GM12878 (cell line): ENCODE measurements around the gene PCNX4. TPM values are rescaled to one million over a fixed set of nuclear protein-coding genes. Genes with fewer than 3 reads are reported as not detected.
A peak's percentile ranks its signal among the peaks of the same experiment; 100 is the strongest.

Source experiments
- ATAC-seq: fragments of 200-7000 bp; cut with Tn5 transposase; 3 replicates; pipeline ENCODE4 v1.9.1; 2020; ENCODE audit warnings: mild to moderate bottlenecking, moderate library complexity
- BruUV-seq: library from RNA; stranded (reverse); fragments of 400-500 nt; replicated peaks from 2 replicates; lab custom pipeline; 2021; lab: Mats Ljungman, UMichigan
- CTCF ChIA-PET: fragments of 300-600 bp; sonication (Branson Sonifier 250); formaldehyde crosslinking; extraction: SDS; loops from one replicate; lab custom pipeline; 2021; ENCODE audit warnings: inconsistent platforms; lab: Yijun Ruan, JAX
- POLR2A ChIA-PET: fragments of 350-600 bp; formaldehyde crosslinking; extraction: SDS; loops from one replicate; lab custom pipeline; 2021; ENCODE audit warnings: inconsistent platforms; lab: Charles Lee
- RAD21 ChIA-PET: fragments of 300-600 bp; sonication (Branson Sonifier 250); formaldehyde crosslinking; loops from one replicate; lab custom pipeline; 2023; ENCODE audit warnings: antibody characterized with exemption; ENCODE audit not compliant: unreplicated experiment; lab: Charles Lee
- SMC1A ChIA-PET: fragments of 300-600 bp; sonication (Branson Sonifier 250); formaldehyde crosslinking; loops from one replicate; lab custom pipeline; 2023; ENCODE audit not compliant: unreplicated experiment, uncharacterized antibody; lab: Charles Lee
- DNase-seq: peaks from one replicate; pipeline ENCODE4 v3.0.0-alpha.2; 2011; ENCODE audit warnings: low read depth, low spot score
- FAIRE-seq: peaks from 3 replicates; lab custom pipeline; 2011; peaks lifted over from hg19 to GRCh38; lab: Jason Lieb, UNC
- H2AFZ ChIP-seq: 2 replicates; pipeline ENCODE4 v1.6.0; 2011; ENCODE audit warnings: low read depth, low read length, control low read depth; ENCODE audit not compliant: control insufficient read depth
- H3K27ac ChIP-seq: 2 replicates; pipeline ENCODE4 v1.5.1; 2011; ENCODE audit warnings: control low read depth; ENCODE audit not compliant: control insufficient read depth, insufficient read depth
- H3K27me3 ChIP-seq, 2 experiments: replicated peaks in 1 of 2; 2 replicates each; pipeline versions ENCODE4 v1.6.0 to v1.6.1; 2011; ENCODE audit warnings: low read length in 1 of 2; ENCODE audit not compliant: control insufficient read depth in 2 of 2, insufficient read depth in 2 of 2
- H3K36me3 ChIP-seq, 2 experiments: 2 replicates each; pipeline ENCODE4 v1.5.1; 2011; ENCODE audit warnings: low read length in 1 of 2; ENCODE audit not compliant: control insufficient read depth in 2 of 2, insufficient read depth in 2 of 2
- H3K4me1 ChIP-seq: 2 replicates; pipeline ENCODE4 v1.6.1; 2011; ENCODE audit warnings: mild to moderate bottlenecking, low read length, moderate library complexity, mixed read lengths; ENCODE audit not compliant: control insufficient read depth, insufficient read depth
- H3K4me2 ChIP-seq: 2 replicates; pipeline ENCODE4 v1.6.0; 2011; ENCODE audit warnings: control low read depth; ENCODE audit not compliant: control insufficient read depth, insufficient read depth
- H3K4me3 ChIP-seq: fragments of 200-600 bp; sonication (generic); 2 replicates; pipeline ENCODE4 v1.5.1; 2016
- H3K79me2 ChIP-seq: 2 replicates; pipeline ENCODE4 v1.6.0; 2011; ENCODE audit warnings: low read length; ENCODE audit not compliant: control insufficient read depth, insufficient read depth
- H3K9ac ChIP-seq: 2 replicates; pipeline ENCODE4 v1.8.0; 2011; ENCODE audit warnings: low read length, control low read depth, mixed read lengths; ENCODE audit not compliant: control insufficient read depth, insufficient read depth
- H3K9me3 ChIP-seq: replicated peaks from 3 replicates; pipeline ENCODE4 v1.5.1; 2011; ENCODE audit warnings: mild to moderate bottlenecking, low read length; ENCODE audit not compliant: control insufficient read depth, insufficient read depth
- H4K20me1 ChIP-seq: 2 replicates; pipeline ENCODE4 v1.6.0; 2011; ENCODE audit not compliant: control insufficient read depth, insufficient read depth
- HDGF ChIP-seq: fragments of 450-650 bp; IDR thresholded peaks from 2 replicates; pipeline ENCODE4 v1.6.1; 2016; ENCODE audit warnings: antibody characterized with exemption
- KAT2A ChIP-seq: conservative IDR thresholded peaks from 2 replicates; pipeline ENCODE4 v1.6.1; 2011; ENCODE audit warnings: low read depth, low read length; ENCODE audit not compliant: control insufficient read depth
- MEF2B ChIP-seq: fragments of 450-650 bp; IDR thresholded peaks from 2 replicates; pipeline ENCODE4 v1.6.1; 2018; ENCODE audit warnings: mild to moderate bottlenecking, moderate library complexity; ENCODE audit not compliant: partially characterized antibody, poor library complexity, severe bottlenecking
- MXI1 ChIP-seq: fragments of 150-350 bp; IDR thresholded peaks from 2 replicates; pipeline ENCODE4 v1.6.1; 2011; ENCODE audit warnings: low read depth, mild to moderate bottlenecking, inconsistent platforms, low read length, improper control_type of control experiment
- NFXL1 ChIP-seq: fragments of 450-650 bp; IDR thresholded peaks from 2 replicates; pipeline ENCODE4 v1.6.1; 2017; ENCODE audit warnings: antibody characterized with exemption, mild to moderate bottlenecking, borderline replicate concordance
- RUNX3 ChIP-seq: IDR thresholded peaks from 2 replicates; pipeline ENCODE4 v1.6.1; 2012; ENCODE audit warnings: low read length, inconsistent platforms
- SIN3A ChIP-seq: IDR thresholded peaks from 2 replicates; pipeline ENCODE4 v1.6.1; 2012; ENCODE audit warnings: low read depth, low read length, improper control_type of control experiment
- STAT1 ChIP-seq: fragments of 450-650 bp; conservative IDR thresholded peaks from 2 replicates; pipeline ENCODE4 v1.6.1; 2014; ENCODE audit warnings: antibody characterized with exemption, mild to moderate bottlenecking
- TARDBP ChIP-seq: IDR thresholded peaks from 2 replicates; pipeline ENCODE4 v1.6.1; 2016; ENCODE audit warnings: borderline replicate concordance
- WGBS: methylation state at CpG from one replicate; pipeline ENCODE4 v1.1.6; 2016; ENCODE audit warnings: low lambda C conversion rate; ENCODE audit not compliant: insufficient replicate concordance, insufficient coverage; ENCODE audit errors: missing lambda C conversion rate; 5-methylcytosine and 5-hydroxymethylcytosine counted together
- in situ Hi-C: fragments of 300-500 bp; cut with MboI; formaldehyde crosslinking; loops from 9 replicates; pipeline ENCODE4 v1.14.3; 2018; ENCODE audit warnings: mixed read lengths
- intact Hi-C: fragments of 100-400 bp; cut with micrococcal nuclease; formaldehyde crosslinking; loops from one replicate; pipeline ENCODE4 v1.14.2; 2022; ENCODE audit not compliant: unreplicated experiment
- polyA plus RNA-seq, 11 experiments: library from polyadenylated mRNA; depleted of rRNA in 4 of 11; unstranded in 6 of 11; stranded (reverse) in 5 of 11; fragments of >200 nt; fragmentation: Nextera tagmentation in 4 of 11; fragmentation: Illumina TruSeq in 1 of 11; extraction: Ambion mirVana in 4 of 11; extraction: Trizol in 1 of 11; gene quantifications; 1 replicate in 1 of 11; 2 replicates in 10 of 11; pipeline versions ENCODE4 v1.2.1 to v1.2.3, GENCODE V29; 2011 to 2016; ENCODE audit warnings: inconsistent platforms in 2 of 11, missing spikeins in 2 of 11, low read depth in 1 of 11
- total RNA-seq, 4 experiments: library from RNA; depleted of rRNA in 3 of 4; stranded (reverse); fragments of >200 nt in 3 of 4; fragmentation: Illumina TruSeq in 1 of 4; extraction: Trizol in 1 of 4; gene quantifications; 2 replicates each; pipeline versions ENCODE4 v1.2.1 to v1.2.3, GENCODE V29; 2013 to 2021
- TF ChIP-seq, protein P1 (sequence below): fragments of 450-650 bp; IDR thresholded peaks from 2 replicates; pipeline ENCODE4 v1.6.1; 2017; ENCODE audit warnings: mild to moderate bottlenecking, moderate library complexity
- TF ChIP-seq, protein P2 (sequence below): fragments of 450-650 bp; IDR thresholded peaks from 2 replicates; pipeline ENCODE4 v1.6.1; 2017; ENCODE audit warnings: borderline replicate concordance
- TF ChIP-seq, protein P3 (sequence below): fragments of 450-650 bp; IDR thresholded peaks from 2 replicates; pipeline ENCODE4 v1.6.1; 2016; ENCODE audit warnings: mild to moderate bottlenecking
- TF ChIP-seq, protein P4 (sequence below): IDR thresholded peaks from 2 replicates; pipeline ENCODE4 v1.6.1; 2011; ENCODE audit warnings: low read depth, low read length, improper control_type of control experiment, borderline replicate concordance

PCNX4 gene
- total and polyA plus RNA-seq, 10 of the 15 experiments (the other 5 are each of a cell fraction or from before 2014, with no cell fraction given): 13.8 to 56.6 (median 39.4) TPM

DNA sequence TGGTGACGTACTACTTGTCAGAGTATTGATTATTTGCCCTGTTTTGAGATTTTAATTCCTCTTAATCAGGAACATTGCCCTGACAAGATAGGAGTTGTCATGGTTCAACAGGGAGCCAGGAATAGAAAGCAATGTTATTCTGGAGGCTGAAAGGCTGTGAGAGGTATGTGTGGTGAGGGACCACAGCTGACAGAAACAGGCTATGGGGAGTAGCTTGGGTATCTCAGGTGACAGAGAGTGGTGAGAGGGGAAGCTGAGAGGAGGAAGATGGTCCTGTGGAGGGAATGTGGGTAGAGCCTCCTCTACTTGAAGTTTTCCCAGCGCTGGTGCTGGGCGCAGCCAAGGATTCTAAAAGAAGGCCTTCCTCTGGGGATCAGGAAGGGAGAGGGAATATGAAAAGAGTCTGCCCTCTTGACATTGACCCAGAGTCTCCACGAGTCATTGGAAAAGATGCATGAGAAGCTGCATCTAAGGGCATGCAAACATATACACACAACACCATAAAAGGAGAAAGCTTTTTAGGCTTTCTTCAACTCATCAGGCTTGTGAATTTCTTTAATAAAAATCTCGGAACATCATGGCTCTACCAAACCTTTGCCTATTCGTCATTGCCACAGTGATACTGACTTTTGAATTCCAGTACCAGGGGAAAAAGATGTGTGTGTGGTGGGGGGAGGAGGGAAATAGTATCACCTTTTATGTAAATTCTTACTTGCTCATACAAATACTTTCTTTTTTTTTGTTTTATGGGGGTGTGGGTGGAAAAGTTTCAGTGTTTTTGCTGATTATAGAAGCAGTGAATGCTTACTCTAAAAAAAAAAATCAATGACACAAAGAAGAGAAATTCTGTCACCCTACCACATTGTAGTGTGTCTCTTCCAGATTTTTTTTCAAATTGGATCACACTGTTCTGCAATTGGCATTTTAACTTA lies 113.4 kb downstream of the PCNX4 start:
- ChIA-PET CTCF (interaction anchor here (0.6 to 5.5 kb wide), 17 partner anchors 7 to 146 kb away, joined by 3 to 42 read pairs (median 7); partner anchors contain the start of gene PPM1A), POLR2A (interaction anchor here (0.6 to 19.5 kb wide), 10 partner anchors 10 to 352 kb away, joined by 3 to 251 read pairs (median 5); partner anchors contain the start of gene PPM1A), SMC1A (interaction anchor here (0.7 to 17.6 kb wide), 16 partner anchors 9 to 241 kb away, joined by 3 to 303 read pairs (median 5); partner anchors contain the start of gene PPM1A), RAD21 (interaction anchor here (0.6 to 15.8 kb wide), 15 partner anchors 9 to 1183 kb away, joined by 3 to 446 read pairs (median 14); partner anchors contain the start of genes DHRS7 and PPM1A)
- no peaks in the 10 kb centered on the region for H3K36me3 ChIP-seq
- DNase-seq: peak; percentile 70
- 0 out of 2 replicates have a peak overlapping the region, but pooled peaks have one; percentile 4 for H3K4me3 ChIP-seq
- 2% methylated on average over 6 of the region's 6 CpGs for WGBS
- in situ Hi-C loops: no loop called here
- no peaks in the 10 kb centered on the region; the same call in 1 of the 2 replicates for H3K79me2 ChIP-seq
- peaks cover 45% of the 10 kb centered on the region for H3K4me1 ChIP-seq
- peaks cover under 1% of the 10 kb centered on the region for H3K9me3 ChIP-seq
- H3K27me3 ChIP-seq: no peaks in the 10 kb centered on the region
- peak overlapping the region; percentile 49 for H2AFZ ChIP-seq
- H3K27ac ChIP-seq: peak overlapping the region; percentile 91
- intact Hi-C loops: loop anchor here (1.0 to 5.0 kb wide), 2 partner anchors 7 to 113 kb away; partner anchors contain the start of gene PCNX4
- FAIRE-seq: peak; percentile 68
- H4K20me1 ChIP-seq: no peaks in the 10 kb centered on the region
- peak; percentile 65 for ATAC-seq
- no TSS peak for BruUV-seq
- peak overlapping the region; percentile 87 for H3K4me2 ChIP-seq
- H3K9ac ChIP-seq: peak overlapping the region; percentile 50
- TF ChIP-seq RUNX3: peak; percentile 87
- TF ChIP-seq TARDBP: no peak
- TF ChIP-seq MEF2B: peak; percentile 79
- TF ChIP-seq, protein P1, sequence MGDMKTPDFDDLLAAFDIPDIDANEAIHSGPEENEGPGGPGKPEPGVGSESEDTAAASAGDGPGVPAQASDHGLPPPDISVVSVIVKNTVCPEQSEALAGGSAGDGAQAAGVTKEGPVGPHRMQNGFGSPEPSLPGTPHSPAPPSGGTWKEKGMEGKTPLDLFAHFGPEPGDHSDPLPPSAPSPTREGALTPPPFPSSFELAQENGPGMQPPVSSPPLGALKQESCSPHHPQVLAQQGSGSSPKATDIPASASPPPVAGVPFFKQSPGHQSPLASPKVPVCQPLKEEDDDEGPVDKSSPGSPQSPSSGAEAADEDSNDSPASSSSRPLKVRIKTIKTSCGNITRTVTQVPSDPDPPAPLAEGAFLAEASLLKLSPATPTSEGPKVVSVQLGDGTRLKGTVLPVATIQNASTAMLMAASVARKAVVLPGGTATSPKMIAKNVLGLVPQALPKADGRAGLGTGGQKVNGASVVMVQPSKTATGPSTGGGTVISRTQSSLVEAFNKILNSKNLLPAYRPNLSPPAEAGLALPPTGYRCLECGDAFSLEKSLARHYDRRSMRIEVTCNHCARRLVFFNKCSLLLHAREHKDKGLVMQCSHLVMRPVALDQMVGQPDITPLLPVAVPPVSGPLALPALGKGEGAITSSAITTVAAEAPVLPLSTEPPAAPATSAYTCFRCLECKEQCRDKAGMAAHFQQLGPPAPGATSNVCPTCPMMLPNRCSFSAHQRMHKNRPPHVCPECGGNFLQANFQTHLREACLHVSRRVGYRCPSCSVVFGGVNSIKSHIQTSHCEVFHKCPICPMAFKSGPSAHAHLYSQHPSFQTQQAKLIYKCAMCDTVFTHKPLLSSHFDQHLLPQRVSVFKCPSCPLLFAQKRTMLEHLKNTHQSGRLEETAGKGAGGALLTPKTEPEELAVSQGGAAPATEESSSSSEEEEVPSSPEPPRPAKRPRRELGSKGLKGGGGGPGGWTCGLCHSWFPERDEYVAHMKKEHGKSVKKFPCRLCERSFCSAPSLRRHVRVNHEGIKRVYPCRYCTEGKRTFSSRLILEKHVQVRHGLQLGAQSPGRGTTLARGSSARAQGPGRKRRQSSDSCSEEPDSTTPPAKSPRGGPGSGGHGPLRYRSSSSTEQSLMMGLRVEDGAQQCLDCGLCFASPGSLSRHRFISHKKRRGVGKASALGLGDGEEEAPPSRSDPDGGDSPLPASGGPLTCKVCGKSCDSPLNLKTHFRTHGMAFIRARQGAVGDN: peak; percentile 48
- TF ChIP-seq, protein P2, sequence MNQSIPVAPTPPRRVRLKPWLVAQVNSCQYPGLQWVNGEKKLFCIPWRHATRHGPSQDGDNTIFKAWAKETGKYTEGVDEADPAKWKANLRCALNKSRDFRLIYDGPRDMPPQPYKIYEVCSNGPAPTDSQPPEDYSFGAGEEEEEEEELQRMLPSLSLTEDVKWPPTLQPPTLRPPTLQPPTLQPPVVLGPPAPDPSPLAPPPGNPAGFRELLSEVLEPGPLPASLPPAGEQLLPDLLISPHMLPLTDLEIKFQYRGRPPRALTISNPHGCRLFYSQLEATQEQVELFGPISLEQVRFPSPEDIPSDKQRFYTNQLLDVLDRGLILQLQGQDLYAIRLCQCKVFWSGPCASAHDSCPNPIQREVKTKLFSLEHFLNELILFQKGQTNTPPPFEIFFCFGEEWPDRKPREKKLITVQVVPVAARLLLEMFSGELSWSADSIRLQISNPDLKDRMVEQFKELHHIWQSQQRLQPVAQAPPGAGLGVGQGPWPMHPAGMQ: no peak
- no peak for TF ChIP-seq NFXL1
- TF ChIP-seq, protein P3, sequence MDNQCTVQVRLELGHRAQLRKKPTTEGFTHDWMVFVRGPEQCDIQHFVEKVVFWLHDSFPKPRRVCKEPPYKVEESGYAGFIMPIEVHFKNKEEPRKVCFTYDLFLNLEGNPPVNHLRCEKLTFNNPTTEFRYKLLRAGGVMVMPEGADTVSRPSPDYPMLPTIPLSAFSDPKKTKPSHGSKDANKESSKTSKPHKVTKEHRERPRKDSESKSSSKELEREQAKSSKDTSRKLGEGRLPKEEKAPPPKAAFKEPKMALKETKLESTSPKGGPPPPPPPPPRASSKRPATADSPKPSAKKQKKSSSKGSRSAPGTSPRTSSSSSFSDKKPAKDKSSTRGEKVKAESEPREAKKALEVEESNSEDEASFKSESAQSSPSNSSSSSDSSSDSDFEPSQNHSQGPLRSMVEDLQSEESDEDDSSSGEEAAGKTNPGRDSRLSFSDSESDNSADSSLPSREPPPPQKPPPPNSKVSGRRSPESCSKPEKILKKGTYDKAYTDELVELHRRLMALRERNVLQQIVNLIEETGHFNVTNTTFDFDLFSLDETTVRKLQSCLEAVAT: peak; percentile 59; the same call in 1 of the 2 replicates
- no peak for TF ChIP-seq SIN3A
- TF ChIP-seq, protein P4, sequence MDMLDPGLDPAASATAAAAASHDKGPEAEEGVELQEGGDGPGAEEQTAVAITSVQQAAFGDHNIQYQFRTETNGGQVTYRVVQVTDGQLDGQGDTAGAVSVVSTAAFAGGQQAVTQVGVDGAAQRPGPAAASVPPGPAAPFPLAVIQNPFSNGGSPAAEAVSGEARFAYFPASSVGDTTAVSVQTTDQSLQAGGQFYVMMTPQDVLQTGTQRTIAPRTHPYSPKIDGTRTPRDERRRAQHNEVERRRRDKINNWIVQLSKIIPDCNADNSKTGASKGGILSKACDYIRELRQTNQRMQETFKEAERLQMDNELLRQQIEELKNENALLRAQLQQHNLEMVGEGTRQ: no peak
- no peak for TF ChIP-seq KAT2A
- TF ChIP-seq STAT1: no peak
- TF ChIP-seq MXI1: no peak
- TF ChIP-seq HDGF: peak; percentile 78; the same call in 1 of the 2 replicates
